Uterus (tissue), 4 donors: Measurements from ENCODE around the gene FMN1. TPM values are rescaled to one million over a fixed set of nuclear protein-coding genes. Genes with fewer than 3 reads are reported as not detected.
A peak's percentile ranks its signal among the peaks of the same experiment; 100 is the strongest.

ENCODE experiments used
- DNase-seq, 2 donors: peaks; one replicate each; pipeline ENCODE4 v3.0.0-alpha.2; 2019 to 2020
- H3K27ac ChIP-seq, 2 donors: fragments of 200-600 bp; sonication (generic); 1 replicate in 1 of 2; 2 replicates in 1 of 2; pipeline ENCODE4 v1.5.1; 2016 to 2018
- H3K27me3 ChIP-seq, 2 donors: fragments of 200-600 bp; sonication (generic); one replicate each; pipeline ENCODE4 v1.5.1; 2018 to 2019; ENCODE audit warnings: control low read depth in 1 of 2
- H3K36me3 ChIP-seq, 2 donors: fragments of 200-600 bp; sonication (generic); one replicate each; pipeline ENCODE4 v1.5.1; 2019; ENCODE audit warnings: control low read depth in 1 of 2
- H3K4me1 ChIP-seq, 2 donors: fragments of 200-600 bp; sonication (generic); one replicate each; pipeline ENCODE4 v1.5.1; 2018 to 2019; ENCODE audit warnings: control low read depth in 1 of 2
- H3K4me3 ChIP-seq, 2 donors: fragments of 200-600 bp; sonication (generic); 1 replicate in 1 of 2; 2 replicates in 1 of 2; pipeline ENCODE4 v1.5.1; 2018 to 2019; ENCODE audit warnings: mild to moderate bottlenecking in 1 of 2
- H3K9me3 ChIP-seq, 2 donors: fragments of 200-600 bp; sonication (generic); one replicate each; pipeline ENCODE4 v1.5.1; 2019; ENCODE audit warnings: control low read depth in 1 of 2
- POLR2A ChIP-seq, 2 donors: fragments of 450-650 bp; IDR thresholded peaks; one replicate each; pipeline ENCODE4 v1.6.1; 2016; ENCODE audit warnings: antibody characterized with exemption in 2 of 2, mild to moderate bottlenecking in 1 of 2, moderate library complexity in 1 of 2
- intact Hi-C: fragments of 100-400 bp; cut with DNase I; formaldehyde crosslinking; loops from one replicate; pipeline ENCODE4 v1.15.1; 2023; ENCODE audit warnings: low total_unique reads
- total RNA-seq, 4 donors: library from RNA; depleted of rRNA in 3 of 4; stranded (reverse); fragments of >200 nt in 3 of 4; gene quantifications; one replicate each; pipeline versions ENCODE4 v1.1.0 to v1.2.4, GENCODE V29; 2014 to 2023
- TF ChIP-seq, protein P1 (sequence below), 4 experiments: fragments of 200-600 bp in 2 of 4; fragments of 450-650 bp in 2 of 4; sonication (generic) in 2 of 4; IDR thresholded peaks; one replicate each; pipeline ENCODE4 v1.5.1; 2016 to 2019; ENCODE audit warnings: antibody characterized with exemption in 4 of 4, mild to moderate bottlenecking in 2 of 4, moderate library complexity in 1 of 4
- donor health status: DM: yes; HTN: yes; CAD: no.

FMN1 gene
- total RNA-seq, 4 donors from 2014 or later = 1.3 to 9.3 (median 5.0) TPM

DNA sequence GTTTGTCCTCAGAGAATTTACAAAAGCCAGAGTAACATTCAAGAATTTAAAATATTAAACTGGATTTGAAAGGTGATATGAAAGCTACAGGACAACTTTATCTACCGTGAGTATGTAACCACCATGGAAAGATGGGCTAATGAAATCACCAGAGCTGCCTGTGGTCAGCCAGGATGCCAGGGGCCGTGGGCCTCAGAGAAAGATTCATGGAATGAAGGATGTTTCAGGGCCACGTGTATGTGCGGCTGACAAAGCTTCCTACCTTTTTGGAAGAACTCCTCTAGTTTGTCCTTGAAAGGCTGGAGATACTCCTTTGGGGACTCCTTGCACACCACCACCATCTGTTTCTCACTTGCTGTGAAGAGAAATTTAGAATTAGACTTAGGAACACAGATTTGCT is 337.8 kb downstream of the FMN1 start:
- H3K9me3 ChIP-seq = no peaks in the 10 kb centered on the region
- no peak overlapping the region for H3K4me3 ChIP-seq
- DNase-seq = no peak
- no peaks in the 10 kb centered on the region for H3K27me3 ChIP-seq
- no peaks in the 10 kb centered on the region for H3K4me1 ChIP-seq
- H3K27ac ChIP-seq = no peak overlapping the region
- intact Hi-C loops = no loop called here
- no peaks in the 10 kb centered on the region for H3K36me3 ChIP-seq
- no peak for TF ChIP-seq POLR2A (IDR thresholded peaks at IDR 0.05)

DNA sequence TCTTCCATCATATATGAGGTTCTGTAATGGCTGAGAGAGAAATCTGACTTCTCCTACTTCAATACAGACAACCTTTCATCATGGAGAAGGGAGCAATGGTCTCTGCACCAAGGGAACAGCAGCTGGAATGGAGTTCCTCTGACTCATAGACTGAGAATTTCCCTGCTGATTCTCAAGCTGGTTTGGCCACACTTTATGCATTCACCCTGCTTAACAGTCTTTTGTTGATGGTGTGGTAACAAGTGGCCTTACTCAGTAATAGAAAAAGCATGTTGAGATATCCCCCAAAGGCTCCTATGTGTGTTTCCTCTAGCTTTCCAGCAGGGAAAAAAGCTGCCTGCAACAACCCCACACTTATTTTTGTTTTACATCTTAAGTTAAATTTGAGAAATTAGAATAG is 338.6 kb downstream of the FMN1 start:
- Histone ChIP-seq H3K4me1 (no peaks in the 10 kb centered on the region), H3K27me3 (no peaks in the 10 kb centered on the region), H3K4me3 (no peak overlapping the region), H3K36me3 (no peaks in the 10 kb centered on the region), H3K27ac (no peak overlapping the region), H3K9me3 (no peaks in the 10 kb centered on the region)
- TF ChIP-seq POLR2A (IDR thresholded peaks at IDR 0.05) = no peak
- TF ChIP-seq, protein P1, sequence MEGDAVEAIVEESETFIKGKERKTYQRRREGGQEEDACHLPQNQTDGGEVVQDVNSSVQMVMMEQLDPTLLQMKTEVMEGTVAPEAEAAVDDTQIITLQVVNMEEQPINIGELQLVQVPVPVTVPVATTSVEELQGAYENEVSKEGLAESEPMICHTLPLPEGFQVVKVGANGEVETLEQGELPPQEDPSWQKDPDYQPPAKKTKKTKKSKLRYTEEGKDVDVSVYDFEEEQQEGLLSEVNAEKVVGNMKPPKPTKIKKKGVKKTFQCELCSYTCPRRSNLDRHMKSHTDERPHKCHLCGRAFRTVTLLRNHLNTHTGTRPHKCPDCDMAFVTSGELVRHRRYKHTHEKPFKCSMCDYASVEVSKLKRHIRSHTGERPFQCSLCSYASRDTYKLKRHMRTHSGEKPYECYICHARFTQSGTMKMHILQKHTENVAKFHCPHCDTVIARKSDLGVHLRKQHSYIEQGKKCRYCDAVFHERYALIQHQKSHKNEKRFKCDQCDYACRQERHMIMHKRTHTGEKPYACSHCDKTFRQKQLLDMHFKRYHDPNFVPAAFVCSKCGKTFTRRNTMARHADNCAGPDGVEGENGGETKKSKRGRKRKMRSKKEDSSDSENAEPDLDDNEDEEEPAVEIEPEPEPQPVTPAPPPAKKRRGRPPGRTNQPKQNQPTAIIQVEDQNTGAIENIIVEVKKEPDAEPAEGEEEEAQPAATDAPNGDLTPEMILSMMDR (IDR thresholded peaks at IDR 0.05) = no peak
- DNase-seq = no peak
- intact Hi-C loops = no loop called here

DNA sequence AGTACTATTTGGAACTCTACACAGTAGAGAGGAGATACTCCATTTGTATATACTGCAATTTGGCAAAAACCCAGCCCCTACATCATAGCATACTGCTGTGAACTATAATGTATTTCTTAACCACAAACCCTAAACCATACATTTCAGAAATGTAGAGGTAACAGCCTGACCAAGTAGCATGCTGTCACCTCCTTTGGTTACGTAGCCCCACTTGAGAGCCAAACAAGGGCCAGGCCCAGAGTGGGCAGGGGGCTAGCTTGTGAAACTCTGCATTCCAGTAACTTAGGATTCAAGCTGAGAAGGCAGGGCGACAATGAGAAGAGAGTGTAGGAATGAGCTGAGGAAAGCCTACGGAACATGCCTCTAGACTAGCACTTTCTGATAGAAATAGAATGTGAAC is 340.9 kb downstream of the FMN1 start:
- intact Hi-C loops = no loop called here
- no peaks in the 10 kb centered on the region for H3K36me3 ChIP-seq
- no peaks in the 10 kb centered on the region for H3K9me3 ChIP-seq
- H3K27me3 ChIP-seq = no peaks in the 10 kb centered on the region
- no peaks in the 10 kb centered on the region for H3K4me1 ChIP-seq
- no peak overlapping the region for H3K27ac ChIP-seq
- no peak for DNase-seq
- TF ChIP-seq, protein P1 (IDR thresholded peaks at IDR 0.05) = no peak
- no peak for TF ChIP-seq POLR2A (IDR thresholded peaks at IDR 0.05)
- H3K4me3 ChIP-seq = no peak overlapping the region

DNA sequence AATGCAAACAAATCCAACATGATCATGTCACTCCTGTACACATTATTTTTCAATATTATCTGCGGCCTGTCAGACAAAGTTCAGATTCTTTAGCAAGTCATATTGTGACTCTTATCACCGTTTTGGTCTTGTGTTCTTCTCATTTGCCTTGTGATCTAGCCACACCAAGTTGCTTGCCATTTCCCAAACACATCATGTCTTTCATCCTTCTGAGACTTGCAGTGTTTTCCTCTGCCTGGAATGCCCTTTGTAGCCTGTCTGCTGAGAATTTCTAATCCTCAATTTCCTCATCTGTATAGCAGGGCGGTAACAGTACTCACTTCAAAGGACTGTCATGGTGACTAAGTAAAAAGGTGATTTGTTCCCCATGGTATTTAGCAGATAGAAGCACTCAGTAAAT is 341.7 kb downstream of the FMN1 start:
- H3K9me3 ChIP-seq = no peaks in the 10 kb centered on the region
- no peak for TF ChIP-seq POLR2A (IDR thresholded peaks at IDR 0.05)
- TF ChIP-seq, protein P1 (IDR thresholded peaks at IDR 0.05) = no peak
- no peak overlapping the region for H3K4me3 ChIP-seq
- no peaks in the 10 kb centered on the region for H3K4me1 ChIP-seq
- no peaks in the 10 kb centered on the region for H3K27me3 ChIP-seq
- DNase-seq = no peak
- intact Hi-C loops = no loop called here
- no peaks in the 10 kb centered on the region for H3K36me3 ChIP-seq
- H3K27ac ChIP-seq = no peak overlapping the region

DNA sequence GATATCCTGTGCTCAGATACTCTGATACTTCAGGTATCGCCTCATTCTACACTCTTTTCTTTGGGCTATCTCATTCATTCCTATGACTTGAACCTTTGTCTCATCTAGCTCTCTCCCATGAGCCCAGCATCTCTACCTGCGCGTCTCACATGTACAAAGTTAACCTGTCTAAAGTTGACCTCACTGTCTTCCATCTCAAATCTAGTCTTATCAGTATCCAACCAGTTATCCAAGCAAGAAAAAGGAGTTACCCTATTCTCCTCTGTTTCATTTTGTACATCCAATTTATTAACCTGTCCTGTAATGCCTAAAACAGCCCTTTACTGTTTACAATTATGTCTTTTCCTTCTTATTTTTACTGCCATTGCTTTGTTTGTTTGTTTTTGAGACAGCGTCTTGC is 342.5 kb downstream of the FMN1 start:
- H3K27me3 ChIP-seq = no peaks in the 10 kb centered on the region
- H3K27ac ChIP-seq = peak overlapping the region in 1 of 2 donors; percentile 17
- intact Hi-C loops = no loop called here
- TF ChIP-seq, protein P1 (IDR thresholded peaks at IDR 0.05) = no peak
- no peak for TF ChIP-seq POLR2A (IDR thresholded peaks at IDR 0.05)
- no peaks in the 10 kb centered on the region for H3K9me3 ChIP-seq
- no peaks in the 10 kb centered on the region for H3K36me3 ChIP-seq
- H3K4me3 ChIP-seq = no peak overlapping the region
- no peaks in the 10 kb centered on the region for H3K4me1 ChIP-seq
- no peak for DNase-seq

DNA sequence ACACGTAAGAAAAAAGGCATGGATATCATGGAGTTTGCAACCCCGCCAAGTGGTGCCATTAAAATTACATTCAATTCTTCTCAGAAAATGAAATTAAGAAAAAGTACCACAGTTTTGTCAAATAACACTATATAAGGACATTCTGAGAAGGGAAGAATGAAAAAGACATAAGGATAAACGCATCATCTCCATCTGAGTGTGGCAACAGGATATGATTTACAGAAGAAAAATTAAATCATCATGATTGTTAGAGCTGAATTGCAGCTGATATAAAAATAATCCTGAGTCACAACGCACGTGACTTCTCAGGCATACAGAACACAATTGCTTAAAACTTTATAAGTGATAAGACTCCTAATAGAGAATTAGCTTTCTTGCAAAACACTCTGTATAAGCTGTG is 342.9 kb downstream of the FMN1 start:
- no peak for TF ChIP-seq POLR2A (IDR thresholded peaks at IDR 0.05)
- TF ChIP-seq, protein P1 (IDR thresholded peaks at IDR 0.05) = no peak
- DNase-seq = no peak
- Histone ChIP-seq H3K4me1 (no peaks in the 10 kb centered on the region), H3K36me3 (no peaks in the 10 kb centered on the region), H3K27ac (peak overlapping the region; percentile 37 to 44), H3K27me3 (no peaks in the 10 kb centered on the region), H3K4me3 (no peak overlapping the region), H3K9me3 (no peaks in the 10 kb centered on the region)
- intact Hi-C loops = no loop called here
